Measurements from ENCODE around the gene MELK.

- TF ChIP-seq POLR2AphosphoS5 (IDR thresholded peaks at IDR 0.05) (no peak), CTCF (IDR thresholded peaks at IDR 0.05) (no peak)
These were observed 17.5 kb downstream of the MELK start for GRCh38 chr9:36590231-36590630.

All from prostate gland (tissue), 2 donors.